Endodermal cell (in vitro differentiated cells): ENCODE results near the gene BAIAP2. TPM values are rescaled to one million over a fixed set of nuclear protein-coding genes. Genes with fewer than 3 reads are reported as not detected.

Experiments
- DNase-seq: peaks from one replicate; pipeline ENCODE4 v3.0.0-alpha.2; 2017
- H3K27ac ChIP-seq: 2 replicates; pipeline ENCODE4 v1.5.1; 2013; ENCODE audit warnings: mild to moderate bottlenecking, low read depth, low read length, moderate library complexity
- H3K27me3 ChIP-seq: 2 replicates; pipeline ENCODE4 v1.6.1; 2013; ENCODE audit warnings: mild to moderate bottlenecking, low read length, moderate library complexity; ENCODE audit not compliant: insufficient read depth, control insufficient read depth, poor library complexity, severe bottlenecking
- H3K36me3 ChIP-seq: 2 replicates; pipeline ENCODE4 v1.7.0; 2013; ENCODE audit warnings: mild to moderate bottlenecking, low read length, moderate library complexity; ENCODE audit not compliant: control insufficient read depth, insufficient read depth
- H3K4me1 ChIP-seq: one replicate; pipeline ENCODE4 v1.7.0; 2013; ENCODE audit warnings: low read length; ENCODE audit not compliant: control insufficient read depth, insufficient read depth
- H3K4me3 ChIP-seq: 2 replicates; pipeline ENCODE4 v1.5.1; 2013; ENCODE audit warnings: mild to moderate bottlenecking, low read length, moderate library complexity
- H3K9ac ChIP-seq: 2 replicates; pipeline ENCODE4 v1.6.1; 2013; ENCODE audit warnings: mild to moderate bottlenecking, low read length, moderate library complexity; ENCODE audit not compliant: poor library complexity, severe bottlenecking; ENCODE audit errors: extremely low read depth
- H3K9me3 ChIP-seq: 2 replicates; pipeline ENCODE4 v1.6.1; 2013; ENCODE audit warnings: mild to moderate bottlenecking, low read length, moderate library complexity; ENCODE audit not compliant: control insufficient read depth
- H3K27ac Mint-ChIP-seq: 2 replicates; pipeline ENCODE4 v1.8.0; 2020; ENCODE audit warnings: mixed read lengths
- H3K27me3 Mint-ChIP-seq: 2 replicates; pipeline ENCODE4 v1.8.0; 2021; ENCODE audit warnings: mild to moderate bottlenecking, mixed read lengths; ENCODE audit not compliant: insufficient read depth
- H3K36me3 Mint-ChIP-seq: 2 replicates; pipeline ENCODE4 v1.8.0; 2020; ENCODE audit warnings: low read depth, mixed read lengths
- H3K4me1 Mint-ChIP-seq: 2 replicates; pipeline ENCODE4 v1.8.0; 2020; ENCODE audit warnings: mixed read lengths
- H3K4me3 Mint-ChIP-seq: 2 replicates; pipeline ENCODE4 v1.8.0; 2020; ENCODE audit warnings: mild to moderate bottlenecking, moderate library complexity, mixed read lengths
- H3K9me3 Mint-ChIP-seq: 2 replicates; pipeline ENCODE4 v1.8.0; 2020; ENCODE audit warnings: mild to moderate bottlenecking, mixed read lengths
- CTCF ChIP-seq: fragments of 200-600 bp; sonication (generic); conservative IDR thresholded peaks from 2 replicates; pipeline ENCODE4 v1.5.0; 2021; ENCODE audit warnings: antibody characterized with exemption, mild to moderate bottlenecking
- WGBS, 2 experiments: methylation state at CpG; one replicate each; pipeline versions ENCODE4 v1.1.5 to v1.1.7; 2013; ENCODE audit warnings: missing lambda C conversion rate in 2 of 2, mixed read lengths in 1 of 2; ENCODE audit not compliant: insufficient coverage in 1 of 2, insufficient read length in 1 of 2; 5-methylcytosine and 5-hydroxymethylcytosine counted together
- total RNA-seq, 2 donors: library from RNA; stranded (reverse); fragmentation: NEBNext Ultra II Directional in 1 of 2; extraction: Animal tissue kit (Norgen Biotek cat#: 25700) in 1 of 2; gene quantifications; 2 replicates in 1 of 2; 3 replicates in 1 of 2; pipeline ENCODE4 v1.2.1, GENCODE V29; 2021

BAIAP2 gene
- total RNA-seq, 2 donors from 2014 or later: 24.9 to 32.7 TPM

- Mint-ChIP-seq H3K4me1 (peaks cover 5% of the 10 kb centered on the region), H3K4me3 (peak overlapping the region; percentile 58), H3K27me3 (peaks cover 2% of the 10 kb centered on the region), H3K36me3 (peaks cover 11% of the 10 kb centered on the region), H3K27ac (no peak overlapping the region), H3K9me3 (no peaks in the 10 kb centered on the region)
- H3K36me3 ChIP-seq: no peaks in the 10 kb centered on the region
- H3K27ac ChIP-seq: no peak overlapping the region
- no peaks in the 10 kb centered on the region for H3K27me3 ChIP-seq
- peak overlapping the region; percentile 81 for H3K4me3 ChIP-seq
- H3K9ac ChIP-seq: no peak overlapping the region
- H3K9me3 ChIP-seq: no peaks in the 10 kb centered on the region
- peak; percentile 59 for DNase-seq
- H3K4me1 ChIP-seq: peaks cover 5% of the 10 kb centered on the region
- no peak for TF ChIP-seq CTCF
- 72 to 76% methylated on average over 16 to 22 of the region's 22 CpGs for WGBS, 2 experiments
These were observed 43.9 kb upstream of the BAIAP2 start for GRCh38 chr17:80990921-80991644.

DNA sequence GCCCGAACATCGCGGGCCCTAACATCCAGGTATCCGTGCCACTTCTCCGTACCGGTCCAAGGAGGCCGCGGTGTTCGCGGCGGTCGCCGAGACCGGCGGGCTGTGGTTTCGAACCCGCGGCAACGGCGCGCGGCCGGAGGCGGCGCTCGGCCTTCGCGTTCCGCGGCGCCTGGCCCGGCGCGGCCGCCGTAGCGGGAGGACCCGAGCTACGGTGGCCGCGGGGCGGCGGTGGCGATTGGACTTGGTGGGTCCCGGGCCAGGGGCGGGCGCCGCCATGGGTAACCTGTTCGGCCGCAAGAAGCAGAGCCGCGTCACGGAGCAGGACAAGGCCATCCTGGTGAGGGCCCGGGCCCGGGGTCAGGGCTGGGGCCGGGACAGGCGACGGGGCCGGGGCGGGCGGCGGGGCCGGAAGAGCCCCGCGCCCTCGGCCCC lies 43.3 kb upstream of the BAIAP2 start, which contains the start of gene CHMP6:
TSS of gene CHMP6 (plus strand) at position 197 of the 432 bp plus-strand sequence. CDS start at position 275, 78 bp downstream.
- WGBS, 2 experiments: 1 to 3% methylated on average over 6 to 66 of the region's 66 CpGs
- DNase-seq: peak; percentile 90
- H3K9me3 Mint-ChIP-seq: no peaks in the 10 kb centered on the region

More for the DNA sequence above, 43.3 kb upstream of the BAIAP2 start, which contains the start of gene CHMP6:
- no peak within 1 kb of the TSS for H3K27ac Mint-ChIP-seq
- peaks cover 2% of the 10 kb centered on the region for H3K27me3 Mint-ChIP-seq
- Histone ChIP-seq H3K4me1 (peaks cover 5% of the 10 kb centered on the region), H3K36me3 (peaks cover 6% of the 10 kb centered on the region), H3K27ac (no peak within 1 kb of the TSS), H3K27me3 (no peaks in the 10 kb centered on the region), H3K9me3 (no peaks in the 10 kb centered on the region), H3K9ac (peak within 1 kb of the TSS; percentile 41), H3K4me3 (peak within 1 kb of the TSS; percentile 81)
- H3K4me3 Mint-ChIP-seq: peak within 1 kb of the TSS; percentile 58
- peaks cover 5% of the 10 kb centered on the region for H3K4me1 Mint-ChIP-seq
- peak; percentile 31 for TF ChIP-seq CTCF
- H3K36me3 Mint-ChIP-seq: peaks cover 15% of the 10 kb centered on the region
